Sigmoid colon (tissue), 7 donors: ENCODE results near the gene SLC25A23. TPM values are rescaled to one million over a fixed set of nuclear protein-coding genes. Genes with fewer than 3 reads are reported as not detected.

ENCODE experiments used
- DNase-seq: peaks from one replicate; pipeline ENCODE4 v3.0.0-alpha.2; 2019
- H3K27ac ChIP-seq, 4 donors: fragments of 200-600 bp; sonication (generic); one replicate each; pipeline ENCODE4 v1.5.1; 2016 to 2019; ENCODE audit warnings: mild to moderate bottlenecking in 1 of 4
- H3K27me3 ChIP-seq, 3 donors: fragments of 200-600 bp; sonication (generic); one replicate each; pipeline ENCODE4 v1.5.1; 2019; ENCODE audit warnings: mild to moderate bottlenecking in 1 of 3
- H3K36me3 ChIP-seq, 4 donors: fragments of 200-600 bp; sonication (generic); one replicate each; pipeline ENCODE4 v1.5.1; 2016 to 2019
- H3K4me1 ChIP-seq, 4 donors: fragments of 200-600 bp; sonication (generic); one replicate each; pipeline ENCODE4 v1.5.1; 2017 to 2019
- H3K4me3 ChIP-seq, 4 donors: fragments of 200-600 bp; sonication (generic); one replicate each; pipeline ENCODE4 v1.5.1; 2017 to 2019; ENCODE audit warnings: mild to moderate bottlenecking in 2 of 4, moderate library complexity in 1 of 4
- H3K9me3 ChIP-seq, 4 donors: fragments of 200-600 bp in 3 of 4; sonication (generic) in 3 of 4; one replicate each; pipeline versions ENCODE4 v1.5.1 to v1.6.1; 2013 to 2019
- CTCF ChIP-seq, 4 experiments: fragments of 450-650 bp in 3 of 4; fragments of 200-600 bp in 1 of 4; IDR thresholded peaks; one replicate each; pipeline ENCODE4 v1.5.1; 2016 to 2019; ENCODE audit warnings: antibody characterized with exemption in 4 of 4, mild to moderate bottlenecking in 3 of 4, moderate library complexity in 2 of 4
- EP300 ChIP-seq, 4 donors: sonication (generic); formaldehyde crosslinking; IDR thresholded peaks; one replicate each; pipeline ENCODE4 v1.6.1; 2017; ENCODE audit warnings: antibody characterized with exemption in 4 of 4
- POLR2A ChIP-seq, 2 donors: fragments of 450-650 bp; IDR thresholded peaks; one replicate each; pipeline ENCODE4 v1.6.1; 2016; ENCODE audit warnings: antibody characterized with exemption in 2 of 2, mild to moderate bottlenecking in 2 of 2, moderate library complexity in 2 of 2
- POLR2AphosphoS5 ChIP-seq, 4 donors: sonication (generic); formaldehyde crosslinking; IDR thresholded peaks; one replicate each; pipeline ENCODE4 v1.6.1; 2017; ENCODE audit warnings: antibody characterized with exemption in 4 of 4
- WGBS, 2 donors: extraction: QIAGEN DNeasy Blood & Tissue Kit; methylation state at CpG; one replicate each; pipeline ENCODE4 v1.1.7; 2013; 5-methylcytosine and 5-hydroxymethylcytosine counted together
- intact Hi-C: fragments of 100-400 bp; cut with DNase I; formaldehyde crosslinking; loops from one replicate; pipeline ENCODE4 v1.15.1; 2023
- polyA plus RNA-seq, 3 donors: library from polyadenylated mRNA; stranded (reverse); fragments of 200-250 nt; gene quantifications; one replicate each; pipeline ENCODE4 v1.2.3, GENCODE V29; 2013
- total RNA-seq, 4 donors: library from RNA; depleted of rRNA; stranded (reverse); fragments of >200 nt; gene quantifications; one replicate each; pipeline ENCODE4 v1.1.0, GENCODE V29; 2016
- donor health status: healthy with polysubstance abuse.
- donor health status: Bipolar disorder and iron deficiency.
- donor health status: healthy.

The SLC25A23 gene
- total and polyA plus RNA-seq, 7 donors = 61.5 to 188 (median 87.8) TPM

GRCh38 chr19:6465663-6466062, 6.1 kb upstream of the SLC25A23 start:
- Histone ChIP-seq H3K27ac (no peak overlapping the region), H3K9me3 (no peaks in the 10 kb centered on the region), H3K4me1 (peaks cover 0 to 10% (median 4%) of the 10 kb centered on the region in 4 donors), H3K4me3 (no peak overlapping the region), H3K27me3 (peaks cover 10 to 25% (median 18%) of the 10 kb centered on the region in 3 donors), H3K36me3 (no peaks in the 10 kb centered on the region)
- intact Hi-C loops = no loop called here
- no peak for DNase-seq
- TF ChIP-seq CTCF (IDR thresholded peaks at IDR 0.05) (no peak), POLR2AphosphoS5 (IDR thresholded peaks at IDR 0.05) (no peak), EP300 (IDR thresholded peaks at IDR 0.05) (no peak), POLR2A (IDR thresholded peaks at IDR 0.05) (no peak)
- 89 to 93% methylated on average over 8 of the region's 8 CpGs for WGBS, 2 donors

- H3K4me3 ChIP-seq = peak overlapping the region in 1 of 4 donors; percentile 16
- H3K27me3 ChIP-seq = peaks cover 10 to 25% (median 18%) of the 10 kb centered on the region in 3 donors
- no peaks in the 10 kb centered on the region for H3K9me3 ChIP-seq
- WGBS, 2 donors = 11 to 50% methylated on average over 9 of the region's 9 CpGs
- H3K27ac ChIP-seq = no peak overlapping the region
- peaks cover 0 to 14% (median 6%) of the 10 kb centered on the region in 4 donors for H3K4me1 ChIP-seq
- no peaks in the 10 kb centered on the region for H3K36me3 ChIP-seq
- intact Hi-C loops = no loop called here
- DNase-seq = no peak
- TF ChIP-seq POLR2A (IDR thresholded peaks at IDR 0.05) (no peak), POLR2AphosphoS5 (IDR thresholded peaks at IDR 0.05) (no peak), EP300 (IDR thresholded peaks at IDR 0.05) (no peak), CTCF (IDR thresholded peaks at IDR 0.05) (no peak)
Observed at GRCh38 chr19:6465006-6465405, 5.4 kb upstream of the SLC25A23 start.

- DNase-seq = no peak
- intact Hi-C loops = loop anchor here (5.0 kb wide), 1 partner anchor 68 kb away; the partner anchor contains the start of gene TNFSF9
- Histone ChIP-seq H3K4me1 (peaks cover 0 to 15% (median 6%) of the 10 kb centered on the region in 4 donors), H3K9me3 (no peaks in the 10 kb centered on the region), H3K27ac (peak within 1 kb of the TSS in 1 of 4 donors; percentile 41), H3K4me3 (peak within 1 kb of the TSS in 1 of 4 donors; percentile 16), H3K27me3 (peaks cover 10 to 25% (median 18%) of the 10 kb centered on the region in 3 donors), H3K36me3 (no peaks in the 10 kb centered on the region)
- TF ChIP-seq CTCF (IDR thresholded peaks at IDR 0.05) (no peak), POLR2A (IDR thresholded peaks at IDR 0.05) (peak in 1 of 2 donors; percentile 68), EP300 (IDR thresholded peaks at IDR 0.05) (no peak), POLR2AphosphoS5 (IDR thresholded peaks at IDR 0.05) (peak in 1 of 4 donors; percentile 17)
- WGBS, 2 donors = 3 to 8% methylated on average over 65 of the region's 65 CpGs
Observed at GRCh38 chr19:6464070-6464873, 4.7 kb upstream of the SLC25A23 start, which contains the start of gene CRB3. Gene CRB3, plus strand, starts transcription at chr19:6464271. Its CDS starts 431 bp downstream, at chr19:6464702.

- intact Hi-C loops = loop anchor here (2.0 to 5.0 kb wide), 2 partner anchors 72 to 277 kb away; partner anchors contain the start of genes GPR108 and TNFSF9
- Histone ChIP-seq H3K36me3 (peaks cover 0 to 22% (median 7%) of the 10 kb centered on the region in 4 donors), H3K9me3 (no peaks in the 10 kb centered on the region), H3K4me3 (peak overlapping the region; percentile 70 to 85 (median 78)), H3K4me1 (peaks cover 0 to 31% (median 22%) of the 10 kb centered on the region in 4 donors), H3K27ac (peak overlapping the region; percentile 83 to 93 (median 88)), H3K27me3 (peaks cover 10 to 25% (median 18%) of the 10 kb centered on the region in 3 donors)
- WGBS, 2 donors = 0 to 1% methylated on average over 57 of the region's 57 CpGs
- TF ChIP-seq POLR2A (IDR thresholded peaks at IDR 0.05) (peak in 1 of 2 donors; percentile 22), EP300 (IDR thresholded peaks at IDR 0.05) (no peak), CTCF (IDR thresholded peaks at IDR 0.05) (peak; percentile 45 to 81 (median 72)), POLR2AphosphoS5 (IDR thresholded peaks at IDR 0.05) (peak in 2 of 4 donors; percentile 14 to 53)
- peak; percentile 97 for DNase-seq
Observed at GRCh38 chr19:6460099-6460884, 700 bp upstream of the SLC25A23 start.
